DMS 273 treated with DMSO at 0.1 percent for 48 hours (cell line): ENCODE data around the gene KLC4.
"Not testable (repeated sequence)": the region's sequence is repeated elsewhere in the genome, so short reads cannot be mapped to it uniquely, and the experiment has no call there.

Experiments
- DNase-seq: peaks from one replicate; lab custom pipeline; 2025; lab: John Stamatoyannopoulos, UW

Gene KLC4

GRCh38 chr6:43036712-43037111, 22.7 kb upstream of the KLC4 start:
- no peak for DNase-seq

- DNase-seq, result no peak
These were observed 22.2 kb upstream of the KLC4 start for GRCh38 chr6:43037197-43037596.

- DNase-seq, result no peak
These were observed 21.7 kb upstream of the KLC4 start for GRCh38 chr6:43037706-43038105.

GRCh38 chr6:43038727-43039126, 20.7 kb upstream of the KLC4 start:
- no peak for DNase-seq

GRCh38 chr6:43040542-43041257, 18.7 kb upstream of the KLC4 start:
- no peak for DNase-seq

GRCh38 chr6:43041475-43041874, 18.0 kb upstream of the KLC4 start:
- not testable (repeated sequence) for DNase-seq

- DNase-seq, result no peak
These were observed 16.1 kb upstream of the KLC4 start for GRCh38 chr6:43043310-43043709.

GRCh38 chr6:43045371-43045930, 14.0 kb upstream of the KLC4 start:
- no peak for DNase-seq

GRCh38 chr6:43047998-43048397, 11.4 kb upstream of the KLC4 start:
- DNase-seq, result no peak

GRCh38 chr6:43050981-43051380, 8.4 kb upstream of the KLC4 start:
- no peak for DNase-seq

- DNase-seq, result no peak
These were observed 7.1 kb upstream of the KLC4 start for GRCh38 chr6:43052225-43052841.

GRCh38 chr6:43052842-43053544, 6.4 kb upstream of the KLC4 start:
- no peak for DNase-seq

- DNase-seq, result peak; percentile 91
These were observed 5.8 kb upstream of the KLC4 start, which contains the start of gene CUL7 for GRCh38 chr6:43053545-43054205. Gene CUL7, minus strand, starts transcription at chr6:43053851. Its CDS starts 1,063 bp downstream, at chr6:43052788.

GRCh38 chr6:43054206-43054943, 5.1 kb upstream of the KLC4 start:
- DNase-seq, result no peak

GRCh38 chr6:43055966-43056365, 3.5 kb upstream of the KLC4 start:
- DNase-seq, result no peak

GRCh38 chr6:43058531-43058930, 900 bp upstream of the KLC4 start:
- no peak for DNase-seq

- no peak for DNase-seq
These were observed 763 bp downstream of the KLC4 start for GRCh38 chr6:43060034-43060754.

GRCh38 chr6:43060755-43061633, 1.6 kb downstream of the KLC4 start:
- DNase-seq, result no peak

- no peak for DNase-seq
These were observed 2.4 kb downstream of the KLC4 start for GRCh38 chr6:43061861-43062260.

GRCh38 chr6:43062818-43063217, 3.4 kb downstream of the KLC4 start:
- DNase-seq, result no peak
